Measurements from ENCODE around the gene SNAI3.

Gene SNAI3

DNA sequence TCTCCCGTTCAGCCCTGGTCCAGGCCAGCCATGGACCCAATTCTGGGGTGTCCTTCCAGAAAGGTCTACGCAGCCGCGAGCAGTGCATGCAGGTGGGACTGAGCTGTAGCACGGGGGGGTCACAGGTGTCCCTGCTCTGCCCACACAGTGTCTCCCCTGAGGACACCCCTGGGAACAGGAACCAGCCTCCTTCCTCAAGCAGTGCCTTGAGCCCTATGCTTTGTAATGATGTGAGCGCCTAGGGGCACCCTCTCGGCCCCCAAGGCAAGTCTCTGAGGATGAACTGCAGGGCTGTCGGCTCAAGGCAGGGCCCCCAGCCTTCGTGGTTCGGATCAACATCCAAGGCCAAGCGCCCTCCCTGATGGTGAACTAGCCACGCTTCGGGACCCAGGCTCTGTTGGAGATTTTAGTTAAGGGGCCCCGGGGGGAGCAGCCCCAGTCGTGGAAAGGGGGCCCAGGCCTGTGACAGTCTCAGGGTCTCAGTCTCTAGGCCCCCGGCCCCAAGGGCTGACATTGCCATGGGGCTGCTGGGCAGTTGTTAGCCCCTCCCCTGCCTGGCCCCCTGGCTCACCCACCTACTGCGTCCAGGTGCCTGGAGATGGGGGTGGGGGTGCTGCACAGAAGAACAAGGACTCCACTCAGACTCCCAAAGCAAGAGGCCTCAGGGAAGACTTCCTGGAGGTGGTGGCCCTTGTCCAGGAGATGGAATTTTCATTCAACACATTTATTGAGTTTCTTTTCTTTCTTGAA is 45.6 kb downstream of the SNAI3 start:
- Histone ChIP-seq H3K36me3 (no peaks in the 10 kb centered on the region), H3K27me3 (peaks cover 26% of the 10 kb centered on the region)

DNA sequence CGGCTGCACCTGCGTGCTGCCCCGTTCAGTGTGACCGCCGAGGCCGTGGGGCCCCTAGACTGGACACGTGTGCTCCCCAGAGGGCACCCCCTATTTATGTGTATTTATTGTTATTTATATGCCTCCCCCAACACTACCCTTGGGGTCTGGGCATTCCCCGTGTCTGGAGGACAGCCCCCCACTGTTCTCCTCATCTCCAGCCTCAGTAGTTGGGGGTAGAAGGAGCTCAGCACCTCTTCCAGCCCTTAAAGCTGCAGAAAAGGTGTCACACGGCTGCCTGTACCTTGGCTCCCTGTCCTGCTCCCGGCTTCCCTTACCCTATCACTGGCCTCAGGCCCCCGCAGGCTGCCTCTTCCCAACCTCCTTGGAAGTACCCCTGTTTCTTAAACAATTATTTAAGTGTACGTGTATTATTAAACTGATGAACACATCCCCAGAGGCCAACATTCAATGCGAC is 46.2 kb downstream of the SNAI3 start:
- H3K4me3 ChIP-seq (ENCODE audit: low read depth, low read length) = no peak overlapping the region
- H3K4me1 ChIP-seq = no peaks in the 10 kb centered on the region
- H3K36me3 ChIP-seq = no peaks in the 10 kb centered on the region
- TF ChIP-seq, protein P1, sequence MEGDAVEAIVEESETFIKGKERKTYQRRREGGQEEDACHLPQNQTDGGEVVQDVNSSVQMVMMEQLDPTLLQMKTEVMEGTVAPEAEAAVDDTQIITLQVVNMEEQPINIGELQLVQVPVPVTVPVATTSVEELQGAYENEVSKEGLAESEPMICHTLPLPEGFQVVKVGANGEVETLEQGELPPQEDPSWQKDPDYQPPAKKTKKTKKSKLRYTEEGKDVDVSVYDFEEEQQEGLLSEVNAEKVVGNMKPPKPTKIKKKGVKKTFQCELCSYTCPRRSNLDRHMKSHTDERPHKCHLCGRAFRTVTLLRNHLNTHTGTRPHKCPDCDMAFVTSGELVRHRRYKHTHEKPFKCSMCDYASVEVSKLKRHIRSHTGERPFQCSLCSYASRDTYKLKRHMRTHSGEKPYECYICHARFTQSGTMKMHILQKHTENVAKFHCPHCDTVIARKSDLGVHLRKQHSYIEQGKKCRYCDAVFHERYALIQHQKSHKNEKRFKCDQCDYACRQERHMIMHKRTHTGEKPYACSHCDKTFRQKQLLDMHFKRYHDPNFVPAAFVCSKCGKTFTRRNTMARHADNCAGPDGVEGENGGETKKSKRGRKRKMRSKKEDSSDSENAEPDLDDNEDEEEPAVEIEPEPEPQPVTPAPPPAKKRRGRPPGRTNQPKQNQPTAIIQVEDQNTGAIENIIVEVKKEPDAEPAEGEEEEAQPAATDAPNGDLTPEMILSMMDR (IDR thresholded peaks at IDR 0.05; ENCODE audit: low read depth, low read length) = no peak
- DNase-seq = no peak
- H3K27me3 ChIP-seq = peaks cover 26% of the 10 kb centered on the region
- no peaks in the 10 kb centered on the region for H3K9me3 ChIP-seq

More for the DNA sequence above, 45.6 kb downstream of the SNAI3 start:
- Histone ChIP-seq H3K4me1 (no peaks in the 10 kb centered on the region), H3K4me3 (ENCODE audit: low read depth, low read length) (no peak overlapping the region), H3K9me3 (no peaks in the 10 kb centered on the region)
- TF ChIP-seq, protein P1 (IDR thresholded peaks at IDR 0.05; ENCODE audit: low read depth, low read length) = no peak
- DNase-seq = no peak

DNA sequence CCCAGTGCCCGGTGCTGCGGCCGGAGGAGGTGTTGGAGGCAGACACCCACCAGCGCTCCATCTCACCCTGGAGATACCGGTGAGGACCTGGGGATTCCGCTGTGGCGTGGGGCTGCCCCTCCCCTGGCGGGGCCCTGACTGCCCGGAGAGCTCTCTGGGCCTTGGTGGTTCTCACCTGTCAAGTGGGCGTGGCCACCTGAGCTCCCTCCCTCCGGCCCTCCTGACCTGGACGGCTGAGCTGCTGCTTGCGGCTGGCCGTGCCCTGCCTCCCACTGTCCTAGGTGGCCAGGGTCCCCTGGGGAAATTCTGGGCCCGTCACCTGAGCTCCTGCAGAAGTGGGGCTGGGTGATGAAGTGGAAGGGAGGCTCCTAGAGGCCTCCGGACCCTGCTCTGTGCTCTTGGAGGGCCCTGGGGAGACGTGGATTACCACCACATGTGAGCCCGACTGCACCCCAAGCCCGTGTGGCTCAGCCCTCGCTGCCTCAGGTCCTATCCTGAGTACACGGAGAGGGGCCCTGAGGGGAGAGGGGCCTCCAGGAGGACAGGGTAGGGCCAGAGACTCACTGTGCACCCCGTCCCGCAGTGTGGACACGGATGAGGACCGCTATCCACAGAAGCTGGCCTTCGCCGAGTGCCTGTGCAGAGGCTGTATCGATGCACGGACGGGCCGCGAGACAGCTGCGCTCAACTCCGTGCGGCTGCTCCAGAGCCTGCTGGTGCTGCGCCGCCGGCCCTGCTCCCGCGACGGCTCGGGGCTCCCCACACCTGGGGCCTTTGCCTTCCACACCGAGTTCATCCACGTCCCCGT is 46.9 kb downstream of the SNAI3 start:
- DNase-seq = no peak
- Histone ChIP-seq H3K9me3 (no peaks in the 10 kb centered on the region), H3K4me1 (no peaks in the 10 kb centered on the region), H3K36me3 (no peaks in the 10 kb centered on the region), H3K4me3 (ENCODE audit: low read depth, low read length) (no peak overlapping the region), H3K27me3 (peaks cover 26% of the 10 kb centered on the region)
- TF ChIP-seq, protein P1 (IDR thresholded peaks at IDR 0.05; ENCODE audit: low read depth, low read length) = no peak

DNA sequence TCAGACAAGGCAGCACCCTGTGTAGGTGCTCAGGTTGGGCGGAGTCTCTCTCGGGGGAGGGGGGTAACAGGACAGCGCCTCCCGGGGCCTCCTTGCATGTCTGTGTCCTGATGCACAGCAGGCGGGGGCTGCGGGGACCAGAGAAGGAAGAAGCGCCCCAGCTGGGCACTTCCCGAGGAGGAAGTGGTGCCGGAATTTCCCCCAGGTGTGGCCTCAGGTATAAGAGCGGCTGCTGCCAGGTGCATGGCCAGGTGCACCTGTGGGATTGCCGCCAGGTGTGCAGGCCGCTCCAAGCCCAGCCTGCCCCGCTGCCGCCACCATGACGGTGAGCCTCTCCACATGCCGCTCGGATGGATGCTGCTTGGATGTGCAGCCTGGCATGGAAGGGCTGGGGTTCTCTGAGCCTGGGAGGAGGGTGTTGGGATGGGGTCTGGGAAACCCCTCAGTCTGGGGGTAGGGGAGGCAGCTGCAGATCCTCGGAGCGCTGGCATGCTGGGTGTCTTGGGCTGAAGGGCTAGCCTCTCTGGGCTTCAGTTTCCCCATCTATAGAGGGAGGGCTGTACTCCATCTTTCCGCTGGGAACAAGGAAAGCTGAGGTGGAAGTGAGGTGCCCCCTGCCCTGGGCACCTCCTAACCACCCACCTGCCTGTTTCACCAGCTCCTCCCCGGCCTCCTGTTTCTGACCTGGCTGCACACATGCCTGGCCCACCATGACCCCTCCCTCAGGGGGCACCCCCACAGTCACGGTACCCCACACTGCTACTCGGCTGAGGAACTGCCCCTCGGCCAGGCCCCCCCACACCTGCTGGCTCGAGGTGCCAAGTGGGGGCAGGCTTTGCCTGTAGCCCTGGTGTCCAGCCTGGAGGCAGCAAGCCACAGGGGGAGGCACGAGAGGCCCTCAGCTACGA is 47.7 kb downstream of the SNAI3 start, which contains the start of gene IL17C:
Gene IL17C, plus strand, starts transcription at position 250 of the 908 bp plus-strand sequence. Its CDS starts 70 bp downstream, at position 320.
- DNase-seq = no peak
- no peaks in the 10 kb centered on the region for H3K36me3 ChIP-seq

DNA sequence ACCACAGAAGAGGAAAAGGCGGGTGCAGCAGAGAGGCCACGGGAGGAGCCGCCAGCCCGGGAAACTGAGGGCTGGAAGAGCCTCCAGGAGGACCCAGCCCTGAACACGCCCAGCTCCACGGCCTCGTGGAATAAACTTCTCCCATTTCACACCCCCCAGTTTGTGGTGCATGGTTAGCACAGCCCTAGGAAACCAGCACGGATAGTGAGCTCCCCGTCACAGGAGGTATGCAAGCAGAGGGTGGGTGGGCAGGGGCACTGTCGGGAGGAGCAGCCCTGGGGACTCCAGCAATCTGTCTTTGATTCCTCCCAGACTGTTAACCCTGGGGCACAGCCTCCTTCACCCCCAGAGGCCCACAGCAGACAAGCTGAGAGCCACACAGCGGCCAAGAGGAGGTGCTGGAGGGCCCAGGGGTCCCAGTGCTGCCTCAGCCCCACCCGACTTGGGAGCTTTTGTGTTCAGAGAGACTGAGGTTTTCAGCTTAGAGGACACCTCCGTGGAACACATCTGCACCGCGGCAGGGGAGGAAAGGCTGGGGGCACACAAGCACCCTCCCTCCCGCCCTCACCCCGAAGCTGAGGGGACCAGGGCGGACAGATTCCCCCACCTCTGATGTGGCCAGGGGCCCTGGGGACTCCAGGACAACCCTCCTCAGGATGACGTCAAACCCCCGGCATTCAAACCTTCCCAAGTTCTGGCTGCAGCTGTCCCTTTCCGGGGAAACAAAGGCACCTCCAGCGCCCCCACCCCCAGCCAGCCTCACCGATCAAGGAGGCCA is 49.6 kb downstream of the SNAI3 start:
- TF ChIP-seq, protein P1 (IDR thresholded peaks at IDR 0.05; ENCODE audit: low read depth, low read length) = no peak
- Histone ChIP-seq H3K4me3 (ENCODE audit: low read depth, low read length) (no peak overlapping the region), H3K9me3 (no peaks in the 10 kb centered on the region), H3K36me3 (peaks cover 3% of the 10 kb centered on the region), H3K4me1 (no peaks in the 10 kb centered on the region), H3K27me3 (peaks cover 26% of the 10 kb centered on the region)
- no peak for DNase-seq

More for the DNA sequence above, 47.7 kb downstream of the SNAI3 start, which contains the start of gene IL17C:
- Histone ChIP-seq H3K9me3 (no peaks in the 10 kb centered on the region), H3K27me3 (peaks cover 26% of the 10 kb centered on the region), H3K4me3 (ENCODE audit: low read depth, low read length) (no peak within 1 kb of the TSS), H3K4me1 (no peaks in the 10 kb centered on the region)
- TF ChIP-seq, protein P1 (IDR thresholded peaks at IDR 0.05; ENCODE audit: low read depth, low read length) = no peak

Data from BE2C (cell line).